Mesothelial cell of epicardium (in vitro differentiated cells): ENCODE results near the gene ERGIC2. TPM values are rescaled to one million over a fixed set of nuclear protein-coding genes. Genes with fewer than 3 reads are reported as not detected.

Experiments
- DNase-seq, 2 experiments: peaks; one replicate each; pipeline ENCODE4 v3.0.0; 2021; ENCODE audit warnings: low spot score in 2 of 2; ENCODE audit not compliant: unreplicated experiment in 2 of 2
- H3K27ac Mint-ChIP-seq: 2 replicates; pipeline ENCODE4 v1.8.0; 2021; ENCODE audit warnings: mixed read lengths
- H3K27me3 Mint-ChIP-seq: 2 replicates; pipeline ENCODE4 v1.8.0; 2021; ENCODE audit warnings: low read depth, mixed read lengths
- H3K36me3 Mint-ChIP-seq: 2 replicates; pipeline ENCODE4 v1.8.0; 2021; ENCODE audit warnings: mixed read lengths
- H3K4me1 Mint-ChIP-seq: 2 replicates; pipeline ENCODE4 v1.8.0; 2021; ENCODE audit warnings: mixed read lengths
- H3K4me3 Mint-ChIP-seq: 2 replicates; pipeline ENCODE4 v1.8.0; 2021; ENCODE audit warnings: mild to moderate bottlenecking, moderate library complexity, mixed read lengths
- H3K9me3 Mint-ChIP-seq: 2 replicates; pipeline ENCODE4 v1.8.0; 2021; ENCODE audit warnings: mixed read lengths
- total RNA-seq: library from RNA; stranded (reverse); gene quantifications from 3 replicates; pipeline ENCODE4 v1.2.1, GENCODE V29; 2021
- TF ChIP-seq, protein P1 (sequence below): fragments of 200-600 bp; sonication (generic); IDR thresholded peaks from one replicate; pipeline ENCODE4 v1.5.0; 2021; ENCODE audit warnings: antibody characterized with exemption; ENCODE audit not compliant: unreplicated experiment

ERGIC2 gene
- total RNA-seq, 1 donor from 2014 or later, result 59.8 TPM

DNA sequence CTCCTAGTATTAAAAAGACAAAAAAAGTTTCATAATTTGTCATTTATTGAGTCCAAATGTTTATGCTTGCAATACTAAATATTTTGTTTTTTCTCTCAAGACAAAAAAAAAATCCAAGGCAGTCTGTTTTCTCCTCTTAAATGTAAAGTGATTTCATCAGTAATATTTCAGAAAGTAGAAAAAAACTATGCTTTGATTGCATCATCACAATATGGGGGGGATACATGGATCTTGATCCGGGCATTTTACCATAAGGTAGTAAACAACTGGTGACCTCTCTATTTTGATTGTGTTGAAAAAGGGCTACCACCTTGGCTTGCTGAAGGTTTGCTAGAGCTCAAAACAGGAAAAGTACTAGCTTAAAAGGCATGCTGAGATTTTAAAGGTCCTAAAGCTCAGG lies 43.6 kb downstream of the ERGIC2 start:
- H3K36me3 Mint-ChIP-seq, result peaks cover 12% of the 10 kb centered on the region
- no peaks in the 10 kb centered on the region for H3K4me1 Mint-ChIP-seq
- no peak overlapping the region for H3K4me3 Mint-ChIP-seq
- H3K27me3 Mint-ChIP-seq, result no peaks in the 10 kb centered on the region
- TF ChIP-seq, protein P1, sequence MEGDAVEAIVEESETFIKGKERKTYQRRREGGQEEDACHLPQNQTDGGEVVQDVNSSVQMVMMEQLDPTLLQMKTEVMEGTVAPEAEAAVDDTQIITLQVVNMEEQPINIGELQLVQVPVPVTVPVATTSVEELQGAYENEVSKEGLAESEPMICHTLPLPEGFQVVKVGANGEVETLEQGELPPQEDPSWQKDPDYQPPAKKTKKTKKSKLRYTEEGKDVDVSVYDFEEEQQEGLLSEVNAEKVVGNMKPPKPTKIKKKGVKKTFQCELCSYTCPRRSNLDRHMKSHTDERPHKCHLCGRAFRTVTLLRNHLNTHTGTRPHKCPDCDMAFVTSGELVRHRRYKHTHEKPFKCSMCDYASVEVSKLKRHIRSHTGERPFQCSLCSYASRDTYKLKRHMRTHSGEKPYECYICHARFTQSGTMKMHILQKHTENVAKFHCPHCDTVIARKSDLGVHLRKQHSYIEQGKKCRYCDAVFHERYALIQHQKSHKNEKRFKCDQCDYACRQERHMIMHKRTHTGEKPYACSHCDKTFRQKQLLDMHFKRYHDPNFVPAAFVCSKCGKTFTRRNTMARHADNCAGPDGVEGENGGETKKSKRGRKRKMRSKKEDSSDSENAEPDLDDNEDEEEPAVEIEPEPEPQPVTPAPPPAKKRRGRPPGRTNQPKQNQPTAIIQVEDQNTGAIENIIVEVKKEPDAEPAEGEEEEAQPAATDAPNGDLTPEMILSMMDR, result no peak
- H3K9me3 Mint-ChIP-seq, result no peaks in the 10 kb centered on the region
- H3K27ac Mint-ChIP-seq, result no peak overlapping the region
- no peak for DNase-seq

DNA sequence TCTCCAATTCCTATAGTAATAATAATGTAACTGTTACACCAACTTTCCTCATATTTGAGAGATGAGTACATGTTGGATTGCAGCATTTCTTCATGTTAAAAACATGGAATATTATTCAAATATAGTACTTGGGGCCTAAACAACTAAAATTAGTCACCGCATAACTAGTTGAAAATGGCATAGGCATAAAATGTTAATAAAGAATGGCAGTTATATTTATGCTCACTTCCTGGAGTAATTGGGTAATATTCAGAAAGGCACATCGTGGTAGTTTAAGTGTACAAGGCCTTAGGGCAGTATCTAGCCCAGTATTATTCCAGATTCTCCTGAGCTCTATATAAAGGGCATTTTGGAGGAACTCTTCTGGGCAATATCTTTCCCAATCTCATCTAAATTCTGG lies 46.0 kb downstream of the ERGIC2 start:
- no peak overlapping the region for H3K27ac Mint-ChIP-seq
- H3K9me3 Mint-ChIP-seq, result no peaks in the 10 kb centered on the region
- H3K36me3 Mint-ChIP-seq, result peaks cover 2% of the 10 kb centered on the region
- H3K4me3 Mint-ChIP-seq, result no peak overlapping the region
- no peak for DNase-seq
- no peaks in the 10 kb centered on the region for H3K4me1 Mint-ChIP-seq
- TF ChIP-seq, protein P1, result no peak
- no peaks in the 10 kb centered on the region for H3K27me3 Mint-ChIP-seq

DNA sequence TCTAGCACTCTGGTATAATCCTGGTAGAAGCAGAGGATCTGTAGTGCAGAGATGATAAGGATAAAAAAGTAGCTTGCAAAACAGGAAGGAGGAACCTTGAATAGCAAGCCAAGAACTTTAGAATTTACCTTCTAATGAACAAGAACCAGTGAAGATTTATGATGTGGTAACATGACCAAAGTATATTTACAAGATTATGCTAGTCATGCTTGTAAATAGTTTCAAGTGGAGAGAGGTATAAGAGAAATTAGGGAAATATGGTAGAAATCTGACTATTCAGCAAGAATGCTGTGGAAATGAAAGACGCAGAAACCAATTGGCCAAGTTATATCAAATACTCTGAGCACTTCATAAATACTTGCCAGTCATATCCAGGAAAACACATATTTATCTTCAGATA lies 47.8 kb downstream of the ERGIC2 start:
- no peak overlapping the region for H3K4me3 Mint-ChIP-seq
- TF ChIP-seq, protein P1, result no peak
- DNase-seq, result no peak
- H3K27me3 Mint-ChIP-seq, result no peaks in the 10 kb centered on the region
- no peaks in the 10 kb centered on the region for H3K9me3 Mint-ChIP-seq
- H3K27ac Mint-ChIP-seq, result no peak overlapping the region
- H3K4me1 Mint-ChIP-seq, result no peaks in the 10 kb centered on the region
- H3K36me3 Mint-ChIP-seq, result peaks cover 2% of the 10 kb centered on the region

DNA sequence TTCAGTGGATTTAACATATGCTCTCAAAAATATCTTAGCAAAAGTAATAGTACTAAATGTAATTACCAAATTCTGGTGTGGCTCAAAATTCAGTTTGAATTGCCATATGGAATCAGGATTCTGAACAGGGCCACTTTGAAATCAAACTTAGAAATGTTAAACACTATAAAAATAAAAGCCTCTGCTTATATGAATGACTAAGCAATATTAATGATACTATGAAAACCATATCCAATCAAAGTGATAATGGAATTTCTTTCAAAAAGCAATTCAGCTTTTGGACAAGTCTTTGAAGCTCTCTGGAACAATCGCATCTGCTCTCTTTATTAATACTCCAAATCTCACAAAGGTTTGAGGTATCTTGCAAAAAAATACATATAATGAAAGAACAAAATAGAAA lies 51.6 kb downstream of the ERGIC2 start:
- Mint-ChIP-seq H3K4me1 (no peaks in the 10 kb centered on the region), H3K9me3 (peaks cover 10% of the 10 kb centered on the region), H3K4me3 (no peak overlapping the region), H3K27me3 (no peaks in the 10 kb centered on the region), H3K36me3 (peaks cover 16% of the 10 kb centered on the region), H3K27ac (no peak overlapping the region)
- no peak for DNase-seq
- TF ChIP-seq, protein P1, result no peak

DNA sequence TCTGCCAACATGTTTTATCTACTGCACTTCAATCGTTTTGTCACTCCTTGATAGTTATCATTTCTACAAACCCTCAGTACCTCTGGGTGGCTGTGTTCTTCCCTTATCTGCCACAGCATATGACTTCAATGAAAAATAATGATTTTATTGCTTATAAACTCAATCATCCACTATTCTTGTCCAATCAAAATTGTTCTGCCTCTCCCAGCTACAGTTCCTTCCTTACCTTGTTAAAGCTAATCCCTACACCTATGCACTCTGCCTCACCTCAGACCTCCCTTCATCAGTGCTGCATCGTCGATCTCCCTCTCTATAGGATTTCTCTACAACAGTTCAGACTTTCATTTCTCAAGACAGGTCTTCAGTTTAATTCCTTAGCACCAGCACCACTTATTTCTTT lies 58.8 kb downstream of the ERGIC2 start:
- H3K27me3 Mint-ChIP-seq, result no peaks in the 10 kb centered on the region
- peaks cover 48% of the 10 kb centered on the region for H3K36me3 Mint-ChIP-seq
- H3K4me1 Mint-ChIP-seq, result peaks cover 6% of the 10 kb centered on the region
- H3K4me3 Mint-ChIP-seq, result no peak overlapping the region
- TF ChIP-seq, protein P1, result no peak
- DNase-seq, result no peak
- no peak overlapping the region for H3K27ac Mint-ChIP-seq
- H3K9me3 Mint-ChIP-seq, result peaks cover 24% of the 10 kb centered on the region
